Measurements from ENCODE around the gene SHKBP1. TPM values are rescaled to one million over a fixed set of nuclear protein-coding genes. Genes with fewer than 3 reads are reported as not detected.

Gene SHKBP1
- total and polyA plus RNA-seq, 2 of the 4 experiments (the other 2 are of a cell fraction): 15.6 to 94.0 TPM

GRCh38 chr19:40588110-40588854 is 11.6 kb downstream of the SHKBP1 start:
- H3K79me1 ChIP-seq (ENCODE audit: low read depth in 1 of 2, low read length in 2 of 2): peaks cover 0 to 4% of the 10 kb centered on the region in 2 experiments; a peak in 1 of 4 replicates
- no peak overlapping the region for H3K14ac ChIP-seq (replicated peaks; ENCODE audit: low read depth, low read length)
- no peak overlapping the region for H3K56ac ChIP-seq (ENCODE audit: extremely low read depth, insufficient read depth, low read length)
- DNase-seq: no peak
- no peak overlapping the region for H2AFZ ChIP-seq (replicated peaks; ENCODE audit: low read length, poor library complexity)
- H2BK20ac ChIP-seq (ENCODE audit: low read depth, low read length): no peak overlapping the region
- in situ Hi-C loops (cut with MboI; ENCODE audit: low sequenced_read_pairs) (no loop called here), intact Hi-C loops (cut with micrococcal nuclease) (no loop called here), dilution Hi-C loops (cut with HindIII; ENCODE audit: low sequenced_read_pairs, unreplicated experiment) (no loop called here)
- no peak overlapping the region for H2AK5ac ChIP-seq (ENCODE audit: low read depth, low read length)
- ATAC-seq (ENCODE audit: low read depth): no peak
- H2BK5ac ChIP-seq (ENCODE audit: low read depth, low read length, poor library complexity, severe bottlenecking): no peak overlapping the region
- no peak overlapping the region for H3K4me3 ChIP-seq (ENCODE audit: insufficient read depth, low read depth, low read length)
- no peak overlapping the region for H3K4ac ChIP-seq (ENCODE audit: low read depth, low read length)
- H3K27ac ChIP-seq (ENCODE audit: insufficient read depth, low read length): no peak overlapping the region
- no peaks in the 10 kb centered on the region for H3K9me3 ChIP-seq (ENCODE audit: control insufficient read depth, insufficient read depth, low read length)
- H4K91ac ChIP-seq (ENCODE audit: insufficient read depth, low read depth, low read length): no peak overlapping the region
- no peak overlapping the region for H4K8ac ChIP-seq (ENCODE audit: low read depth in 2 of 2, low read length in 2 of 2)
- no peak for TF ChIP-seq MAFK (IDR thresholded peaks at IDR 0.05; ENCODE audit: low read depth, low read length)
- H3K9me1 ChIP-seq (ENCODE audit: insufficient read depth, low read length): peaks cover 4% of the 10 kb centered on the region; the same call in 1 of the 2 replicates
- H3K36me3 ChIP-seq (ENCODE audit: control insufficient read depth, insufficient read depth, low read length): peaks cover 51% of the 10 kb centered on the region
- POLR2A ChIA-PET (ENCODE audit: unreplicated experiment): no interaction called here
- no peak overlapping the region for H3K9ac ChIP-seq (ENCODE audit: low read depth, low read length)
- CTCF ChIA-PET: no interaction called here
- peak overlapping the region; percentile 70 for H2AK9ac ChIP-seq (replicated peaks; ENCODE audit: low read depth, low read length, poor library complexity)
- 90% methylated on average over 13 of the region's 19 CpGs; no CpG with 5 or more reads in 1 of the 2 experiments for WGBS, 2 experiments (ENCODE audit: extremely low coverage in 2 of 2, insufficient read length in 1 of 2)
- H3K23ac ChIP-seq (ENCODE audit: low read depth, low read length): no peak overlapping the region
- no TSS peak for BruUV-seq (replicated peaks)
- no peak overlapping the region for H2BK15ac ChIP-seq (ENCODE audit: low read depth, low read length)
- no peaks in the 10 kb centered on the region for H3K4me1 ChIP-seq (ENCODE audit: control insufficient read depth, insufficient read depth, low read length)
- no peak overlapping the region for H4K5ac ChIP-seq (ENCODE audit: low read depth, low read length)
- H2BK120ac ChIP-seq (ENCODE audit: low read depth, low read length): no peak overlapping the region
- H3K27me3 ChIP-seq (ENCODE audit: control insufficient read depth, insufficient read depth, low read length): no peaks in the 10 kb centered on the region
- H4K20me1 ChIP-seq (ENCODE audit: insufficient read depth, low read length): no peaks in the 10 kb centered on the region; the same call in 1 of the 2 replicates
- H3K18ac ChIP-seq (ENCODE audit: low read depth, low read length): no peak overlapping the region
- H3K4me2 ChIP-seq (ENCODE audit: low read depth, low read length): no peak overlapping the region

Measured in IMR-90 (cell line).